OCI-LY3 (cell line): ENCODE measurements around the gene RSPO3.

Experiments
- CTCF ChIP-seq: fragments of 200-600, 300-600 bp; sonication (generic); IDR thresholded peaks from 2 replicates; pipeline ENCODE4 v1.5.1; 2014; ENCODE audit warnings: antibody characterized with exemption, low read length, low read depth
- EZH2phosphoT487 ChIP-seq: fragments of 200-600 bp; shearing (Covaris generic); IDR thresholded peaks from 2 replicates; pipeline ENCODE4 v1.6.1; 2018; ENCODE audit warnings: antibody characterized with exemption, mixed run types, low read depth

GRCh38 chr6:127176146-127176545 lies 57.7 kb downstream of the RSPO3 start:
- TF ChIP-seq CTCF (no peak), EZH2phosphoT487 (no peak)
